AG10803 (cell line): Measurements from ENCODE around the gene CXCL17.

Source experiments
- DNase-seq: peaks from one replicate; pipeline ENCODE4 v3.0.0; 2010; ENCODE audit warnings: low read depth
- H3K4me3 ChIP-seq: 2 replicates; pipeline ENCODE4 v1.5.1; 2011; ENCODE audit warnings: mild to moderate bottlenecking, low read length, control low read depth
- CTCF ChIP-seq: conservative IDR thresholded peaks from 2 replicates; pipeline ENCODE4 v1.5.1; 2011; ENCODE audit warnings: mild to moderate bottlenecking, low read length, control low read depth, inconsistent platforms

CXCL17 gene

GRCh38 chr19:42445948-42446347, 3.2 kb upstream of the CXCL17 start:
- no peak for DNase-seq
- no peak for TF ChIP-seq CTCF
- no peak overlapping the region for H3K4me3 ChIP-seq

- H3K4me3 ChIP-seq, result no peak overlapping the region
- no peak for DNase-seq
- TF ChIP-seq CTCF, result no peak
These were observed 1.2 kb upstream of the CXCL17 start for GRCh38 chr19:42443944-42444398.

- TF ChIP-seq CTCF, result no peak
- no peak for DNase-seq
- H3K4me3 ChIP-seq, result no peak overlapping the region
These were observed 1.7 kb downstream of the CXCL17 start for GRCh38 chr19:42441049-42441445.

GRCh38 chr19:42440357-42441048, 2.2 kb downstream of the CXCL17 start:
- H3K4me3 ChIP-seq, result no peak overlapping the region
- TF ChIP-seq CTCF, result peak; percentile 87
- peak; percentile 69 for DNase-seq

- no peak for TF ChIP-seq CTCF
- no peak overlapping the region for H3K4me3 ChIP-seq
- DNase-seq, result peak; percentile 74
These were observed 6.7 kb downstream of the CXCL17 start for GRCh38 chr19:42436006-42436405.

GRCh38 chr19:42435316-42435715, 7.4 kb downstream of the CXCL17 start:
- H3K4me3 ChIP-seq, result no peak overlapping the region
- no peak for TF ChIP-seq CTCF
- DNase-seq, result no peak

- DNase-seq, result peak; percentile 32
- no peak overlapping the region for H3K4me3 ChIP-seq
- peak; percentile 45 for TF ChIP-seq CTCF
These were observed 9.1 kb downstream of the CXCL17 start for GRCh38 chr19:42433503-42434260.
